ENCODE results near the gene HORMAD2. TPM values are rescaled to one million over a fixed set of nuclear protein-coding genes. Genes with fewer than 3 reads are reported as not detected.
A peak's percentile ranks its signal among the peaks of the same experiment; 100 is the strongest.

HORMAD2 gene
- total and polyA plus RNA-seq, 9 of the 15 experiments (the other 6 are each of a cell fraction or from before 2014, with no cell fraction given): not detected

- TF ChIP-seq CTBP1 (IDR thresholded peaks at IDR 0.05; ENCODE audit: borderline replicate concordance): peak; percentile 90
- no peak for TF ChIP-seq NFE2L1 (tag; IDR thresholded peaks at IDR 0.05; ENCODE audit: borderline replicate concordance, low read depth)
- no peak for TF ChIP-seq BHLHE40 (IDR thresholded peaks at IDR 0.05; ENCODE audit: low read length)
- 0 out of 2 replicates have a peak, but pooled peaks have one; percentile 42 for TF ChIP-seq MTA3 (IDR thresholded peaks at IDR 0.05; ENCODE audit: borderline replicate concordance)
- TF ChIP-seq MEF2D (tag; conservative IDR thresholded peaks at IDR 0.05; ENCODE audit: low read depth): peak; percentile 67; the same call in 1 of the 2 replicates
- no peak for TF ChIP-seq MED1 (CRISPR knock-in tag; IDR thresholded peaks at IDR 0.05; ENCODE audit: borderline replicate concordance)
- TF ChIP-seq CREB1 (IDR thresholded peaks at IDR 0.05): no peak
- TF ChIP-seq CREB1 (CRISPR knock-in tag; IDR thresholded peaks at IDR 0.05): peak; percentile 43; the same call in 1 of the 2 replicates
- TF ChIP-seq ZNF592 (IDR thresholded peaks at IDR 0.05): peak; percentile 97
- no peak for TF ChIP-seq ARID3A (IDR thresholded peaks at IDR 0.05; ENCODE audit: borderline replicate concordance, low read depth, low read length)
- peak; percentile 94 for TF ChIP-seq TFAP4 (CRISPR knock-in tag; IDR thresholded peaks at IDR 0.05; ENCODE audit: borderline replicate concordance)
- no peak for TF ChIP-seq RBM14 (IDR thresholded peaks at IDR 0.05; ENCODE audit: borderline replicate concordance, insufficient read depth, low read depth, low read length)
- peak; percentile 71 for TF ChIP-seq ATF7 (IDR thresholded peaks at IDR 0.05)
- TF ChIP-seq GABPA (tag; conservative IDR thresholded peaks at IDR 0.05; ENCODE audit: low read depth): peak; percentile 44; the same call in 1 of the 2 replicates
- peak; percentile 98 for TF ChIP-seq JUND (IDR thresholded peaks at IDR 0.05; ENCODE audit: borderline replicate concordance, low read depth, low read length)
- peak; percentile 97 for TF ChIP-seq JUND (tag; IDR thresholded peaks at IDR 0.05; ENCODE audit: borderline replicate concordance, low read depth, low read length)
- TF ChIP-seq FOXO4 (CRISPR knock-in tag; IDR thresholded peaks at IDR 0.05): no peak
- no peak for TF ChIP-seq ZNF384 (IDR thresholded peaks at IDR 0.05; ENCODE audit: low read depth, low read length)
These were observed 128.7 kb downstream of the HORMAD2 start (continued) for GRCh38 chr22:30208631-30209603.
